H9 (cell line): ENCODE data around the gene C1orf105. TPM values are rescaled to one million over a fixed set of nuclear protein-coding genes. Genes with fewer than 3 reads are reported as not detected.

Experiments used
- DNase-seq: peaks from one replicate; pipeline ENCODE4 v3.0.0-alpha.2; 2017
- H2AFZ ChIP-seq: one replicate; pipeline ENCODE4 v1.6.1; 2013; ENCODE audit warnings: mild to moderate bottlenecking, low read length, control low read depth, moderate library complexity
- H2AK5ac ChIP-seq: 2 replicates; pipeline ENCODE4 v1.6.1; 2013; ENCODE audit warnings: low read length, control low read depth, mixed read lengths; ENCODE audit not compliant: insufficient read length
- H2BK120ac ChIP-seq: one replicate; pipeline ENCODE4 v1.6.1; 2013; ENCODE audit warnings: low read depth, mild to moderate bottlenecking, low read length, control low read depth, inconsistent platforms; ENCODE audit not compliant: poor library complexity, severe bottlenecking
- H2BK12ac ChIP-seq: 2 replicates; pipeline ENCODE4 v1.6.1; 2013; ENCODE audit warnings: low read length, control low read depth, mixed read lengths, low read depth; ENCODE audit not compliant: insufficient read length
- H2BK15ac ChIP-seq: 2 replicates; pipeline ENCODE4 v1.6.1; 2013; ENCODE audit warnings: low read depth, low read length, control low read depth
- H2BK20ac ChIP-seq: one replicate; pipeline ENCODE4 v1.6.1; 2013; ENCODE audit warnings: low read depth, mild to moderate bottlenecking, low read length, control low read depth, inconsistent platforms; ENCODE audit not compliant: poor library complexity, severe bottlenecking
- H2BK5ac ChIP-seq: 2 replicates; pipeline ENCODE4 v1.6.1; 2013; ENCODE audit warnings: low read length, control low read depth, mixed read lengths; ENCODE audit not compliant: insufficient read length
- H3K14ac ChIP-seq: 2 replicates; pipeline ENCODE4 v1.6.1; 2013; ENCODE audit warnings: low read length, control low read depth; ENCODE audit not compliant: insufficient read depth
- H3K18ac ChIP-seq: 2 replicates; pipeline ENCODE4 v1.6.1; 2013; ENCODE audit warnings: low read depth, mild to moderate bottlenecking, mixed read lengths, low read length, control low read depth; ENCODE audit not compliant: insufficient read length
- H3K23ac ChIP-seq: 2 replicates; pipeline ENCODE4 v1.6.1; 2013; ENCODE audit warnings: low read length, control low read depth, mixed read lengths, low read depth; ENCODE audit not compliant: insufficient read length
- H3K23me2 ChIP-seq: 2 replicates; pipeline ENCODE4 v1.6.1; 2013; ENCODE audit warnings: low read depth, mild to moderate bottlenecking, mixed read lengths, low read length, control low read depth; ENCODE audit not compliant: insufficient read length, poor library complexity, severe bottlenecking
- H3K27ac ChIP-seq: 2 replicates; pipeline ENCODE4 v1.5.1; 2013; ENCODE audit warnings: low read length, control low read depth, mixed read lengths, low read depth; ENCODE audit not compliant: insufficient read length
- H3K27me3 ChIP-seq: 2 replicates; pipeline ENCODE4 v1.6.1; 2013; ENCODE audit warnings: low read length, control low read depth, inconsistent platforms; ENCODE audit not compliant: insufficient read depth
- H3K4ac ChIP-seq: 2 replicates; pipeline ENCODE4 v1.6.1; 2013; ENCODE audit warnings: low read depth, mild to moderate bottlenecking, control low read depth, inconsistent platforms, low read length, moderate library complexity
- H3K4me1 ChIP-seq: 2 replicates; pipeline ENCODE4 v1.6.1; 2013; ENCODE audit warnings: low read length, control low read depth, inconsistent platforms; ENCODE audit not compliant: insufficient read depth
- H3K4me2 ChIP-seq: 2 replicates; pipeline ENCODE4 v1.6.1; 2013; ENCODE audit warnings: low read length, control low read depth, mixed read lengths; ENCODE audit not compliant: insufficient read length, insufficient read depth
- H3K56ac ChIP-seq: 2 replicates; pipeline ENCODE4 v1.6.1; 2013; ENCODE audit warnings: low read depth, mild to moderate bottlenecking, mixed read lengths, low read length, control low read depth; ENCODE audit not compliant: insufficient read length
- H3K79me1 ChIP-seq: 2 replicates; pipeline ENCODE4 v1.6.1; 2013; ENCODE audit warnings: low read depth, mild to moderate bottlenecking, moderate library complexity, low read length, control low read depth, inconsistent platforms; ENCODE audit not compliant: insufficient read depth, poor library complexity, severe bottlenecking
- H3K79me2 ChIP-seq: 2 replicates; pipeline ENCODE4 v1.6.1; 2013; ENCODE audit warnings: low read length, control low read depth, inconsistent platforms; ENCODE audit not compliant: insufficient read depth
- H3K9ac ChIP-seq: 2 replicates; pipeline ENCODE4 v1.6.1; 2013; ENCODE audit warnings: low read length, control low read depth, mixed read lengths; ENCODE audit not compliant: insufficient read length; ENCODE audit errors: extremely low read depth
- H3K9me3 ChIP-seq: one replicate; pipeline ENCODE4 v1.6.1; 2013; ENCODE audit warnings: low read depth, low read length, inconsistent platforms; ENCODE audit not compliant: control insufficient read depth
- H3T11ph ChIP-seq: one replicate; pipeline ENCODE4 v1.6.1; 2013; ENCODE audit warnings: mild to moderate bottlenecking, low read length, control low read depth, inconsistent platforms
- H4K20me1 ChIP-seq: one replicate; pipeline ENCODE4 v1.6.1; 2013; ENCODE audit not compliant: control insufficient read depth, insufficient read length, insufficient read depth
- H4K5ac ChIP-seq: 2 replicates; pipeline ENCODE4 v1.6.1; 2013; ENCODE audit warnings: low read depth, mild to moderate bottlenecking, mixed read lengths, low read length, control low read depth; ENCODE audit not compliant: insufficient read length
- H4K8ac ChIP-seq: replicated peaks from 2 replicates; pipeline ENCODE4 v1.6.1; 2013; ENCODE audit warnings: low read length, control low read depth, mixed read lengths, low read depth; ENCODE audit not compliant: insufficient read length
- H4K91ac ChIP-seq: 2 replicates; pipeline ENCODE4 v1.6.1; 2013; ENCODE audit warnings: low read depth, mild to moderate bottlenecking, moderate library complexity, mixed read lengths, low read length, control low read depth; ENCODE audit not compliant: insufficient read length
- H3K27ac Mint-ChIP-seq, 3 experiments: 2 replicates in 2 of 3; 3 replicates in 1 of 3; pipeline ENCODE4 v1.8.0; 2020 to 2021; ENCODE audit warnings: mixed read lengths in 3 of 3, mild to moderate bottlenecking in 1 of 3, moderate library complexity in 1 of 3
- H3K27me3 Mint-ChIP-seq: 2 replicates; pipeline ENCODE4 v1.8.0; 2021; ENCODE audit warnings: low read depth, mild to moderate bottlenecking, moderate library complexity, mixed read lengths
- H3K36me3 Mint-ChIP-seq, 3 experiments: 2 replicates in 2 of 3; 3 replicates in 1 of 3; pipeline ENCODE4 v1.8.0; 2020 to 2021; ENCODE audit warnings: low read depth in 3 of 3, mixed read lengths in 3 of 3; ENCODE audit not compliant: insufficient read depth in 1 of 3
- H3K4me1 Mint-ChIP-seq, 2 experiments: 2 replicates each; pipeline ENCODE4 v1.8.0; 2020; ENCODE audit warnings: mixed read lengths in 2 of 2
- H3K4me3 Mint-ChIP-seq, 2 experiments: 2 replicates in 1 of 2; 3 replicates in 1 of 2; pipeline ENCODE4 v1.8.0; 2020 to 2021; ENCODE audit warnings: mild to moderate bottlenecking in 2 of 2, mixed read lengths in 2 of 2, moderate library complexity in 1 of 2
- H3K9me3 Mint-ChIP-seq, 2 experiments: 2 replicates in 1 of 2; 3 replicates in 1 of 2; pipeline ENCODE4 v1.8.0; 2020; ENCODE audit warnings: mild to moderate bottlenecking in 2 of 2, mixed read lengths in 2 of 2, moderate library complexity in 1 of 2
- WGBS: extraction: QIAGEN DNeasy Blood & Tissue Kit; methylation state at CpG from one replicate; pipeline ENCODE4 v1.1.7; 2013; ENCODE audit warnings: missing lambda C conversion rate, low lambda C conversion rate, mixed read lengths; ENCODE audit not compliant: insufficient read length; ENCODE audit errors: extremely low coverage; 5-methylcytosine and 5-hydroxymethylcytosine counted together
- total RNA-seq: library from RNA; stranded (reverse); gene quantifications from 2 replicates; pipeline ENCODE4 v1.2.1, GENCODE V29; 2021
- TF ChIP-seq, protein P1 (sequence below): fragments of 200-600 bp; sonication (generic); conservative IDR thresholded peaks from 3 replicates; pipeline ENCODE4 v1.8.0; 2021; ENCODE audit warnings: antibody characterized with exemption, mild to moderate bottlenecking

The C1orf105 gene
- total RNA-seq, 1 experiment from 2014 or later, result not detected

DNA sequence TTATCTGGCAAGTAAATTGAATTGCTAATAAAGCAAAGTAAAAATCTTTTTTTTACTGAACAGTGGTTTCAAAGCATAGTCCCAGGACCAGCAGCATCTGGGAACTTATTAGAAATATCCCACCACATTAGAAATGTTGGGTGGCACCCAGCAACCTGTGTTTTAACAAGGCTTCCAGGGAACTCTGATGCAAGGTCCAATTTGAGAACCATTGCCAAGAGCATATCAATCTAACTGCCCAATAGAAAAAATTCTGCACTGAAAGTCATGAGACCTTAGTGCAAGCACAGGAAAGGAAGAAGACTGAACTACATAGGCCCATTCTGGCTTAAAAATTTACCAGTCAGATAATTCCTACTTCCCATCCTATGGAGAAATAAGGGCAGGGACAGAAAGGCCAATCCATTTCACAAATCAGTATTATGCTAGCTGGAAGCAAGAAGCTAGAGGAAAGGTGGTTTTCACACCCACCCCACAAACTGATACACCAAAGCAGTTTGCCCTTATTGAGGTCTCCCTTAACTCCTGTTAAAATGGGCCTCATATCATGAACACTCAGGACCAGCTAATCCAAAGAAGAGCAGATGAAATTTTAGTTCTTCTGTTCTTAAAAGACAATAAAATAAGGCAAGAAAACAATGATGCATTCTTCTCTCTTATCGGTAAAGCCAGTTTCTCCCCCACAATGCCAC lies 17.5 kb upstream of the C1orf105 start:
- TF ChIP-seq, protein P1, sequence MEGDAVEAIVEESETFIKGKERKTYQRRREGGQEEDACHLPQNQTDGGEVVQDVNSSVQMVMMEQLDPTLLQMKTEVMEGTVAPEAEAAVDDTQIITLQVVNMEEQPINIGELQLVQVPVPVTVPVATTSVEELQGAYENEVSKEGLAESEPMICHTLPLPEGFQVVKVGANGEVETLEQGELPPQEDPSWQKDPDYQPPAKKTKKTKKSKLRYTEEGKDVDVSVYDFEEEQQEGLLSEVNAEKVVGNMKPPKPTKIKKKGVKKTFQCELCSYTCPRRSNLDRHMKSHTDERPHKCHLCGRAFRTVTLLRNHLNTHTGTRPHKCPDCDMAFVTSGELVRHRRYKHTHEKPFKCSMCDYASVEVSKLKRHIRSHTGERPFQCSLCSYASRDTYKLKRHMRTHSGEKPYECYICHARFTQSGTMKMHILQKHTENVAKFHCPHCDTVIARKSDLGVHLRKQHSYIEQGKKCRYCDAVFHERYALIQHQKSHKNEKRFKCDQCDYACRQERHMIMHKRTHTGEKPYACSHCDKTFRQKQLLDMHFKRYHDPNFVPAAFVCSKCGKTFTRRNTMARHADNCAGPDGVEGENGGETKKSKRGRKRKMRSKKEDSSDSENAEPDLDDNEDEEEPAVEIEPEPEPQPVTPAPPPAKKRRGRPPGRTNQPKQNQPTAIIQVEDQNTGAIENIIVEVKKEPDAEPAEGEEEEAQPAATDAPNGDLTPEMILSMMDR, result no peak
- H3K36me3 Mint-ChIP-seq, result no peaks in the 10 kb centered on the region

More for the DNA sequence above, 17.5 kb upstream of the C1orf105 start:
- Mint-ChIP-seq H3K27ac (no peak overlapping the region), H3K9me3 (no peaks in the 10 kb centered on the region), H3K4me1 (peaks cover 10 to 16% of the 10 kb centered on the region in 2 experiments), H3K4me3 (no peak overlapping the region), H3K27me3 (no peaks in the 10 kb centered on the region)
- Histone ChIP-seq H3K27me3 (no peaks in the 10 kb centered on the region), H3K14ac (no peak overlapping the region), H3K79me2 (no peaks in the 10 kb centered on the region), H3T11ph (no peak overlapping the region), H2BK5ac (no peak overlapping the region), H3K23me2 (no peaks in the 10 kb centered on the region), H2BK15ac (no peak overlapping the region), H2BK12ac (no peak overlapping the region), H2AK5ac (no peak overlapping the region), H3K27ac (no peak overlapping the region), H4K5ac (no peak overlapping the region), H3K4ac (no peak overlapping the region), H3K9ac (no peak overlapping the region), H3K4me2 (no peak overlapping the region), H3K56ac (no peak overlapping the region), H3K9me3 (no peaks in the 10 kb centered on the region), H4K8ac (no peak overlapping the region), H2AFZ (no peak overlapping the region), H3K18ac (no peak overlapping the region), H2BK20ac (no peak overlapping the region), H3K4me1 (no peaks in the 10 kb centered on the region; the same call in 1 of the 2 replicates), H4K20me1 (no peaks in the 10 kb centered on the region), H4K91ac (no peak overlapping the region), H3K79me1 (no peaks in the 10 kb centered on the region), H3K23ac (no peak overlapping the region), H2BK120ac (no peak overlapping the region)
- no peak for DNase-seq
- WGBS, result no CpG with 5 or more reads among the region's 1 CpG
